ENCODE data around the gene ZIM2.
"Not testable (repeated sequence)": the region's sequence is repeated elsewhere in the genome, so short reads cannot be mapped to it uniquely, and the experiment has no call there.

ZIM2 gene

GRCh38 chr19:56840451-56841192, at the start of gene ZIM2, which contains the start of gene PEG3:
TSS of gene ZIM2 (minus strand) at chr19:56840726. CDS start at chr19:56824277, 16,449 bp downstream.
TSS of gene PEG3 (minus strand) at chr19:56840726. CDS start at chr19:56824655, 16,071 bp downstream.
- no peak for DNase-seq (ENCODE audit: low spot score)

- DNase-seq (ENCODE audit: low spot score) = no peak
These were observed 44.9 kb upstream of the ZIM2 start for GRCh38 chr19:56885173-56885985.

GRCh38 chr19:56884441-56884840, 43.9 kb upstream of the ZIM2 start:
- DNase-seq (ENCODE audit: low spot score) = no peak

- DNase-seq (ENCODE audit: low spot score) = no peak
These were observed 40.2 kb upstream of the ZIM2 start for GRCh38 chr19:56880592-56881190.

GRCh38 chr19:56877069-56877715, 36.7 kb upstream of the ZIM2 start:
- no peak for DNase-seq (ENCODE audit: low spot score)

GRCh38 chr19:56875717-56876116, 35.2 kb upstream of the ZIM2 start:
- DNase-seq (ENCODE audit: low spot score) = no peak

GRCh38 chr19:56874530-56874929, 34.0 kb upstream of the ZIM2 start:
- no peak for DNase-seq (ENCODE audit: low spot score)

- no peak for DNase-seq (ENCODE audit: low spot score)
These were observed 33.0 kb upstream of the ZIM2 start for GRCh38 chr19:56873493-56873892.

GRCh38 chr19:56869886-56870285, 29.4 kb upstream of the ZIM2 start:
- DNase-seq (ENCODE audit: low spot score) = no peak

- no peak for DNase-seq (ENCODE audit: low spot score)
These were observed 27.9 kb upstream of the ZIM2 start for GRCh38 chr19:56868446-56868845.

- no peak for DNase-seq (ENCODE audit: low spot score)
These were observed 26.0 kb upstream of the ZIM2 start for GRCh38 chr19:56866538-56866937.

- DNase-seq (ENCODE audit: low spot score) = no peak
These were observed 24.1 kb upstream of the ZIM2 start for GRCh38 chr19:56864443-56865125.

- no peak for DNase-seq (ENCODE audit: low spot score)
These were observed 22.2 kb upstream of the ZIM2 start for GRCh38 chr19:56862741-56863140.

GRCh38 chr19:56860409-56860808, 19.9 kb upstream of the ZIM2 start:
- not testable (repeated sequence) for DNase-seq (ENCODE audit: low spot score)

GRCh38 chr19:56858026-56858425, 17.5 kb upstream of the ZIM2 start:
- no peak for DNase-seq (ENCODE audit: low spot score)

GRCh38 chr19:56856822-56857221, 16.3 kb upstream of the ZIM2 start:
- no peak for DNase-seq (ENCODE audit: low spot score)

- DNase-seq (ENCODE audit: low spot score) = not testable (repeated sequence)
These were observed 11.8 kb upstream of the ZIM2 start for GRCh38 chr19:56852361-56852760.

GRCh38 chr19:56848166-56848565, 7.6 kb upstream of the ZIM2 start:
- DNase-seq (ENCODE audit: low spot score) = no peak

- no peak for DNase-seq (ENCODE audit: low spot score)
These were observed 1.9 kb upstream of the ZIM2 start for GRCh38 chr19:56842412-56842811.

GRCh38 chr19:56841193-56841543, 642 bp upstream of the ZIM2 start:
- DNase-seq (ENCODE audit: low spot score) = no peak

- DNase-seq (ENCODE audit: low spot score) = no peak
These were observed 675 bp downstream of the ZIM2 start for GRCh38 chr19:56839652-56840450.
